ENCODE data around the gene KLHL3.

KLHL3 gene

DNA sequence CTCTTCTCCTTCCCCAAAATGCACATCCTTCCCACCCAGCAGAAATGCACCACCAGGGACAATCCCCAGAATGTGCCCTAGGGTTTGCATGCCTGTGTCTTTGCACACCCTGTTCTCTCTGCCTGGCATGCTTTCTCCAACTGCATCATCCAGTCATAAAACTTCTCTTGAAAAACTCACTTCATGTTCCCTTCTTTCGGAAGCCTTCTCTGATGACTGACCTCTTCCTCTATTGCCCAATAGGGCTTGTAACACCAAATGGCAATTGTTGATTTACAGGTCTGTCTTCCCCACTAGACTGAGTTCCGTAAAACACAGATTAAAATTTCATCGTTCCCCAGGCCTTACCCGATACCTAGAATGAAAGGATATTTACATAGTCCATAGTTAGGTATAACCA is 153.7 kb downstream of the KLHL3 start:
- no peak for TF ChIP-seq CTCF (IDR thresholded peaks at IDR 0.05; ENCODE audit: control insufficient read depth, extremely low read depth, insufficient read depth)
- H3K4me3 ChIP-seq (ENCODE audit: low read depth, low read length): no peak overlapping the region
- no peak for DNase-seq (ENCODE audit: low read depth)

GRCh38 chr5:137581776-137582175 is 154.1 kb downstream of the KLHL3 start:
- no peak for DNase-seq (ENCODE audit: low read depth)
- no peak overlapping the region for H3K4me3 ChIP-seq (ENCODE audit: low read depth, low read length)
- no peak for TF ChIP-seq CTCF (IDR thresholded peaks at IDR 0.05; ENCODE audit: control insufficient read depth, extremely low read depth, insufficient read depth)

- TF ChIP-seq CTCF (IDR thresholded peaks at IDR 0.05; ENCODE audit: control insufficient read depth, extremely low read depth, insufficient read depth): peak; percentile 35
- no peak overlapping the region for H3K4me3 ChIP-seq (ENCODE audit: low read depth, low read length)
- no peak for DNase-seq (ENCODE audit: low read depth)
These were observed 155.9 kb downstream of the KLHL3 start for GRCh38 chr5:137580030-137580429.

- DNase-seq (ENCODE audit: low read depth): no peak
- no peak for TF ChIP-seq CTCF (IDR thresholded peaks at IDR 0.05; ENCODE audit: control insufficient read depth, extremely low read depth, insufficient read depth)
- H3K4me3 ChIP-seq (ENCODE audit: low read depth, low read length): no peak overlapping the region
These were observed 160.0 kb downstream of the KLHL3 start for GRCh38 chr5:137575847-137576246.

DNA sequence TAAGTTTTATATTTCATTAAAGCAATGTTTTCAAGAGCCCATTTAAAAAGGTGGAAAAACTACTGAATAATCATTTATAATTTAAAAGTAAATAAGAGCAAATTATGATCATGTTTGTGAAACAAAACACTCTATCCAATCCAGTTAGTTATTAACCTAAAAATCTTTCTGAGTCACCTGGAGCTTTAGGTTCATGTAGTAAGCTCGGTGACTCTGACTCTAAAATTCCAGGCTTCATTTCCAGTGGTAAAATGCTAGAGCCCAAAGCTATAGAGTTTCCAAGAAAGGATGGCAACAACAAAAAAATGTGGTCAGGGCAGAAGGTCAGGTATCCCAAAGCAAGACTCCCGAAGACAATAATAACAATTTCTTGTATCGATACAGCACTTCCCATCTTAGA is 160.7 kb downstream of the KLHL3 start:
- TF ChIP-seq CTCF (IDR thresholded peaks at IDR 0.05; ENCODE audit: control insufficient read depth, extremely low read depth, insufficient read depth): no peak
- no peak overlapping the region for H3K4me3 ChIP-seq (ENCODE audit: low read depth, low read length)
- no peak for DNase-seq (ENCODE audit: low read depth)

- H3K4me3 ChIP-seq (ENCODE audit: low read depth, low read length): no peak overlapping the region
- no peak for TF ChIP-seq CTCF (IDR thresholded peaks at IDR 0.05; ENCODE audit: control insufficient read depth, extremely low read depth, insufficient read depth)
- DNase-seq (ENCODE audit: low read depth): no peak
These were observed 162.5 kb downstream of the KLHL3 start for GRCh38 chr5:137573376-137573775.

DNA sequence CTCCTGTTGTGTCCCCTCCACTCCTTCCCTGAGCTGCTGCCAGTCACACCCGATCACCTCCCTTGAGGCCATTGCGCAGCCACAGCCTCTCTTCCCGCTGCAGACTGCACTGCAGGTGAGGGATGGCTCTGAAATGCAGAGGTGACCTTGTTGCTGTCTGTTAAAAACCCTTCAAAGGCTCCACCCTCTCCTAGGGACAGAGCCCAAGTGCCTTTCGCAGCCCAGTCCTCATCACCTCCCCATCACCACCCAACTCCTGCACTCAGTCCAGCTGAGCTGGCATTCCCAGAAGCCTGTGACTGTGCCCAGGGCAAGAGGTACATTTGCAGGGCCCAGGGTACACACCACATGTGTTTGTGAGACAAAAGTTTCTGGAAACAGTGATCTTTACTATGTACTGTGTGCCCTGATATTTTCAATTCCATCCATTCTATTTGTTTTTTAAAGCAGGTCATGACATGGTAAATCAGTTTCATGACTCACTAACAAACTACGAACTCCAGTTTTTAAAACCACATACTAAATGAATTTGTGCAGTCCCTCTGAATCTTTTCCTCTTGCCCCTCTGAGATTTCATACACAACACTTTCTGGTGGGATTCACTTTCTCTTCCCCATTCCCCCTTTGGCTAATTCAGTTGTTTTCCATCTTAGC is 163.7 kb downstream of the KLHL3 start:
- no peak for TF ChIP-seq CTCF (IDR thresholded peaks at IDR 0.05; ENCODE audit: control insufficient read depth, extremely low read depth, insufficient read depth)
- no peak for DNase-seq (ENCODE audit: low read depth)
- H3K4me3 ChIP-seq (ENCODE audit: low read depth, low read length): no peak overlapping the region
